Right lobe of liver (tissue), 4 donors: ENCODE data around the gene RCC2.
"Not testable (repeated sequence)": the region's sequence is repeated elsewhere in the genome, so short reads cannot be mapped to it uniquely, and the experiment has no call there.

Source experiments
- POLR2A ChIP-seq: fragments of 450-650 bp; IDR thresholded peaks from one replicate; pipeline ENCODE4 v1.6.1; 2017; ENCODE audit warnings: antibody characterized with exemption, mild to moderate bottlenecking
- TF ChIP-seq, protein P1 (sequence below), 4 donors: fragments of 200-600 bp in 3 of 4; fragments of 450-650 bp in 1 of 4; IDR thresholded peaks; one replicate each; pipeline versions ENCODE4 v1.5.1 to v1.8.0; 2016 to 2022; ENCODE audit warnings: antibody characterized with exemption in 4 of 4, mild to moderate bottlenecking in 2 of 4
- donor health status: DM: no; HTN: no; CAD: no.
- donor health status: DM: no; HTN: no; CAD: no.
- donor health status: DM: no; HTN: yes; CAD: no.

DNA sequence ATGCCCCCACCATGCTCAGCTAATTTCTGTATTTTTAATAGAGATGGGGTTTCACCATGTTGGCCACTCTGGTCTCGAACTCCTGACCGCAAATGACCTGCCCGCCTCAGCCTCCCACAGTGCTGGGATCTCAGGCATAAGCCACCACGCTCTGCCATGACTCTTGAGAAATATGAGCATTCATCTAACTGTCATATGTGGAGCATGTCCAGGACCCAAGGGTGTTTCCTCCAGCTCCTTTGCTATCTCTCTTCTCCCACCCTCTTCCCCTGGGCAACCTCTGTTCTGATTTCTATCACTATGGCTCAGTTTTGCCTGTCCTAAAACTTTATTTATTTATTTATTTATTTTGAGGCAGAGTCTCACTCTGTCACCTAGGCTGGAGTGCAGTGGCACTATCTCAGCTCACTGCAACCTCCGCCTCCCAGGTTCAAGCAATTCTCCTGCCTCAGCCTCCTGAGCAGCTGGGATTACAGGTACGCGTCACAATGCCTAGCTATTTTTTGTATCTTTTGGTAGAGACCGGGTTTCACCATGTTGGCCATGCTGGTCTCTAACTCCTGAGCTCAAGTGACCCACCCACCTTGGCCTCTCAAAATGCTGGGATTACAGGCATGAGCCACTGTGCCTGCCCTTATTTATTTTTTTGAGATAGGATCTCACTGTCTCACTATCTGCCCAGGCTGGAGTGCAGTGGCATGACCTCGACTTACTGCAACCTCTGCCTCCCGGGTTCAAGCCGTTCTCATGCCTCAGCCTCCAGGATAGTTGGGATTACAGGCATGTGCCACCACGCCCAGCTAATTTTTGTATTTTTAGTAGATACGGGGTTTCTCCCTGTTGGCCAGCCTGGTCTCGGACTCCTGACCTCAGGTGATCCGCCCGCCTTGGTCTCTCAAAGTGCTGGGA, 29.1 kb upstream of the RCC2 start:
- TF ChIP-seq, protein P1, sequence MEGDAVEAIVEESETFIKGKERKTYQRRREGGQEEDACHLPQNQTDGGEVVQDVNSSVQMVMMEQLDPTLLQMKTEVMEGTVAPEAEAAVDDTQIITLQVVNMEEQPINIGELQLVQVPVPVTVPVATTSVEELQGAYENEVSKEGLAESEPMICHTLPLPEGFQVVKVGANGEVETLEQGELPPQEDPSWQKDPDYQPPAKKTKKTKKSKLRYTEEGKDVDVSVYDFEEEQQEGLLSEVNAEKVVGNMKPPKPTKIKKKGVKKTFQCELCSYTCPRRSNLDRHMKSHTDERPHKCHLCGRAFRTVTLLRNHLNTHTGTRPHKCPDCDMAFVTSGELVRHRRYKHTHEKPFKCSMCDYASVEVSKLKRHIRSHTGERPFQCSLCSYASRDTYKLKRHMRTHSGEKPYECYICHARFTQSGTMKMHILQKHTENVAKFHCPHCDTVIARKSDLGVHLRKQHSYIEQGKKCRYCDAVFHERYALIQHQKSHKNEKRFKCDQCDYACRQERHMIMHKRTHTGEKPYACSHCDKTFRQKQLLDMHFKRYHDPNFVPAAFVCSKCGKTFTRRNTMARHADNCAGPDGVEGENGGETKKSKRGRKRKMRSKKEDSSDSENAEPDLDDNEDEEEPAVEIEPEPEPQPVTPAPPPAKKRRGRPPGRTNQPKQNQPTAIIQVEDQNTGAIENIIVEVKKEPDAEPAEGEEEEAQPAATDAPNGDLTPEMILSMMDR (IDR thresholded peaks at IDR 0.05) = not testable (repeated sequence)
- TF ChIP-seq POLR2A = not testable (repeated sequence)
